ENCODE data around the gene DDX59. TPM values are rescaled to one million over a fixed set of nuclear protein-coding genes. Genes with fewer than 3 reads are reported as not detected.

DDX59 gene
- total and polyA plus RNA-seq, 8 donors, result 12.1 to 23.9 (median 21.0) TPM

DNA sequence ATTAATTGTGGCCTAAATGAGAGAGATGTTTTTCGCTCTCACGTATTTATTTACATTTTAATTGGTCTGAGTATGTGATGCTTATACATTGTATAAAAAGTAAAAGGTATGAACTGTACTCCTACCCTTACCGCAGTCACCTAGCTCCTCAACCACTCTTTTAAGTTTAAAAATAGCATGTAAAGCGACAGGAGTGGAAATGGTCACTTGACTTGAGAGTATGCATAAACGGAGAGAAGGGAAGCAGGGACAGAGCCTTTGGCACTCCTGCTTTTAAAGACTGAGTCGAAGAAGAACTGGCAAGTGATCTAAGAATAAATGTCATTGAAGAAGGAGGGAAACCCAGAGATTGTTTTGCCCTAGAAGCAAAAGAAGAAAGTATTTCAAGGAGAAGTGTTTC lies 11.5 kb upstream of the DDX59 start:
- Histone ChIP-seq H3K36me3 (no peaks in the 10 kb centered on the region), H3K27me3 (no peaks in the 10 kb centered on the region), H3K4me1 (no peaks in the 10 kb centered on the region), H3K4me3 (no peak overlapping the region), H3K9me3 (no peaks in the 10 kb centered on the region), H3K27ac (no peak overlapping the region)
- intact Hi-C loops (cut with DNase I; ENCODE audit: low total_unique reads), result no loop called here
- no peak for DNase-seq
- TF ChIP-seq EP300 (IDR thresholded peaks at IDR 0.05) (no peak), POLR2A (IDR thresholded peaks at IDR 0.05) (no peak), POLR2AphosphoS5 (IDR thresholded peaks at IDR 0.05) (no peak)
- TF ChIP-seq, protein P1, sequence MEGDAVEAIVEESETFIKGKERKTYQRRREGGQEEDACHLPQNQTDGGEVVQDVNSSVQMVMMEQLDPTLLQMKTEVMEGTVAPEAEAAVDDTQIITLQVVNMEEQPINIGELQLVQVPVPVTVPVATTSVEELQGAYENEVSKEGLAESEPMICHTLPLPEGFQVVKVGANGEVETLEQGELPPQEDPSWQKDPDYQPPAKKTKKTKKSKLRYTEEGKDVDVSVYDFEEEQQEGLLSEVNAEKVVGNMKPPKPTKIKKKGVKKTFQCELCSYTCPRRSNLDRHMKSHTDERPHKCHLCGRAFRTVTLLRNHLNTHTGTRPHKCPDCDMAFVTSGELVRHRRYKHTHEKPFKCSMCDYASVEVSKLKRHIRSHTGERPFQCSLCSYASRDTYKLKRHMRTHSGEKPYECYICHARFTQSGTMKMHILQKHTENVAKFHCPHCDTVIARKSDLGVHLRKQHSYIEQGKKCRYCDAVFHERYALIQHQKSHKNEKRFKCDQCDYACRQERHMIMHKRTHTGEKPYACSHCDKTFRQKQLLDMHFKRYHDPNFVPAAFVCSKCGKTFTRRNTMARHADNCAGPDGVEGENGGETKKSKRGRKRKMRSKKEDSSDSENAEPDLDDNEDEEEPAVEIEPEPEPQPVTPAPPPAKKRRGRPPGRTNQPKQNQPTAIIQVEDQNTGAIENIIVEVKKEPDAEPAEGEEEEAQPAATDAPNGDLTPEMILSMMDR (IDR thresholded peaks at IDR 0.05), result no peak
- 78 to 87% (median 84%) methylated on average over 6 of the region's 6 CpGs for WGBS, 5 donors

DNA sequence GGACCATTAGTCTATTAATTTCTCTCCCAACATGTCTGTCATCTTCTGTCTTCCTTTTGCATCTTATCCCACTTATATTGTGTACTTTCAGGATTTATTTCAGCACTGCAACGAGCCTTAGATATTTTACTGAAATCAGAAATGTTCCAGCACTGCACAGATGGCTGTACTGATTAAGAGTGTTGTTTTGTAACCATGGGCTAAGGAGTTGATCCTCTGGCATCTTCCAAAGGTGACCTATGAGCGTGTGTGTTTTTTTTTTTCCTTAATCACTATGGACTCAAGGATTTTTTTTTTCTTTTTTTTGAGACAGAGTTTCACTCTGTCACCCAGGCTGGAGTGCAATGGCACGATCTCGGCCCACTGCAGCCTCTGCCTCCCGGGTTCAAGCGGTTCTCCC lies 7.1 kb upstream of the DDX59 start:
- Histone ChIP-seq H3K27ac (no peak overlapping the region), H3K4me1 (no peaks in the 10 kb centered on the region), H3K36me3 (no peaks in the 10 kb centered on the region), H3K9me3 (no peaks in the 10 kb centered on the region), H3K4me3 (no peak overlapping the region), H3K27me3 (no peaks in the 10 kb centered on the region)
- intact Hi-C loops (cut with DNase I; ENCODE audit: low total_unique reads), result no loop called here
- no peak for TF ChIP-seq POLR2A (IDR thresholded peaks at IDR 0.05)
- TF ChIP-seq, protein P1 (IDR thresholded peaks at IDR 0.05), result no peak
- TF ChIP-seq POLR2AphosphoS5 (IDR thresholded peaks at IDR 0.05), result no peak
- no peak for TF ChIP-seq EP300 (IDR thresholded peaks at IDR 0.05)
- DNase-seq, result no peak
- 77 to 90% (median 86%) methylated on average over 6 of the region's 6 CpGs for WGBS, 5 donors

DNA sequence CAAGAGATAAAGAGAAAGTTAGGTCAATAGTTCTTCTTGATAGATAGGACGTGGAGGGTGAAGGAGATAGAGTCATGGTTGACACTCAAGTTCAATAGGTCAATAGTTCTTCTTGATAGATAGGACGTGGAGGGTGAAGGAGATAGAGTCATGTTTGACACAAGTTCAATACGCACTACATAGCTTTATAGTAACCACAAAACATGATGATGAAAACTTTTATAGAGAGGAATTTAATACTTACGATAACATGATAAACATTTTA lies 5.8 kb upstream of the DDX59 start:
- Histone ChIP-seq H3K27me3 (no peaks in the 10 kb centered on the region), H3K36me3 (no peaks in the 10 kb centered on the region), H3K4me1 (peaks cover 0 to 10% (median 8%) of the 10 kb centered on the region in 4 donors), H3K4me3 (no peak overlapping the region), H3K27ac (no peak overlapping the region), H3K9me3 (no peaks in the 10 kb centered on the region)
- no peak for TF ChIP-seq POLR2AphosphoS5 (IDR thresholded peaks at IDR 0.05)
- WGBS, 5 donors, result 58 to 76% (median 67%) methylated on average over 4 of the region's 4 CpGs
- intact Hi-C loops (cut with DNase I; ENCODE audit: low total_unique reads), result no loop called here
- DNase-seq, result no peak

DNA sequence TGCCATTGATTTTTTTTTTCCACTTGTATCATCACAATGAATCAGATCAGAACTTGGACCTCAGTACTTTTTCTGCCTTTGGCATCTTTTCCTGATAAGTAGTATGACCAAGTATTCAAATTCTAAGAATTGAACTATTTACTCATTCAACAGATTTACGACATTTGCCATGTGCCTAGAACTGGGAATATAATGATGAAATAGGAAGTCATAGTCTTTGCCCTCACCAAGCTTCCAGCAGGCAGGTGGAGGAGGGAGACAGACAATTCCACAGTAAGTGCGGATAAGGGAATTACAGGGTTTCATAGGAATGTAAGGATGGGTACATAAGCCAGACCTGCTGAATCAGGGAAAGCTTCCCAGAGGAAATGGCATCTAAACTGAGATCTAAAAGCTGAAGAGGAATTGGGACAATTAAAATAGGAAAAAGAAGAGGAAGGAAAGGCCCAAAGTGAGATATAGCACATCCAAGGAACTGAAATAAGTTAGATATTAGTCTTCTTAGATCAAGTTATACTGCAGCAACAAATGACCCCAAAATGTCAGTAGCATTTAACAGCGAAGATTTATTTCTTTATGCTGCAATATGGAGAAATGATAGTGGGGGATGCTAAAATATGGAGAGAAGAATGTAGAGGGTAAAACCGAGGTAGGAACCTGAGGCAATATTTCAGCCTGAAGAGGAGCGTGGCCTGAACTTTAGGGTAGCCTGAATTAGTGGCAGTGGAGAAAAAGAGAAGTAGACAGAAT lies 5.3 kb upstream of the DDX59 start:
- no peak for TF ChIP-seq POLR2AphosphoS5 (IDR thresholded peaks at IDR 0.05)
- TF ChIP-seq, protein P1 (IDR thresholded peaks at IDR 0.05), result no peak
- no peak overlapping the region for H3K4me3 ChIP-seq
- no peaks in the 10 kb centered on the region for H3K27me3 ChIP-seq
- DNase-seq, result no peak
- H3K27ac ChIP-seq, result no peak overlapping the region
- H3K36me3 ChIP-seq, result no peaks in the 10 kb centered on the region
- peaks cover 0 to 14% (median 9%) of the 10 kb centered on the region in 4 donors for H3K4me1 ChIP-seq
- intact Hi-C loops (cut with DNase I; ENCODE audit: low total_unique reads), result no loop called here
- H3K9me3 ChIP-seq, result no peaks in the 10 kb centered on the region
- 83 to 91% (median 85%) methylated on average over 5 of the region's 5 CpGs for WGBS, 5 donors

DNA sequence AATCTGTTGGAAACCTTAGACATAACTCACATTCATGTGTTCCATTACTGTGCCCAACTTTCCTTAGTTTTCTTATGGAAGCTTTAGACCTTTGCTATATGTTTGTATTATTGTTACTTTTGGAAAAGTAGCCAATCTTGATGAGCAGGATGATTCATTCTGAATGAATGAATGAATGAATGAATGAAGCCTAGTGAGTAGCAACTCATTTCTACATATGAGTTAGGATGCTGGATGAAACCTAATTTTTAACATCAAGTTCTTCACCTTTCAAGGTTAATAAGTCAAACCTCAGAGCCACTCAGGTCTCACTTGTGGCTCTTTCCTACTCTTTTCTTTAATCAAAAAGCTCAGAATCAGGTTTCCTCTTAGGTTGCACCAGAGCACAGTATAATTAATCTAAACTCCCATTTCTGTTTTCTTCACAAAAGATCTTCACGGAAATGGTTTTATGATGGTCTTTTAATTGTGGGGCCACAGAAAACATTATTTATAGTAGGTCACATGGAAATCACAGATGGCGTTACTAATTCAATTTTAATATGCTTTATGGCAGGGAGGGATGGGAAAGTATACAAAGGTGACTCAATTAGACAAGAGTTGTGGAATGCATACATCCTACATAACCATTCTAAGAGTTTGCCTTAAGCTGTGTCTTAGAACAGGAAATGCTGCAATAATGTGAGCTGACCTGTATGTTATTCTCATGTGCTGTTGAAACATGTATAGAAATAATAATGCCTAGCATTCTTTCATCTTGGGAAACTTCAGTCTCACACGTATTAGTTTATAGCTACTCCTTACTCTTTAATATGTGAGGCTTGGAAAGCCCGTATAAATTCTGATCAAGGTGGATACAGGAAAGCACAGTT lies 4.5 kb upstream of the DDX59 start:
- Histone ChIP-seq H3K27ac (no peak overlapping the region), H3K9me3 (no peaks in the 10 kb centered on the region), H3K4me3 (no peak overlapping the region), H3K4me1 (peaks cover 0 to 14% (median 9%) of the 10 kb centered on the region in 4 donors), H3K27me3 (no peaks in the 10 kb centered on the region), H3K36me3 (no peaks in the 10 kb centered on the region)
- intact Hi-C loops (cut with DNase I; ENCODE audit: low total_unique reads), result no loop called here
- no peak for TF ChIP-seq EP300 (IDR thresholded peaks at IDR 0.05)
- TF ChIP-seq POLR2A (IDR thresholded peaks at IDR 0.05), result no peak
- TF ChIP-seq POLR2AphosphoS5 (IDR thresholded peaks at IDR 0.05), result no peak
- peak in 1 of 2 donors; percentile 11 for DNase-seq
- WGBS, 5 donors, result 75 to 90% (median 79%) methylated on average over 4 of the region's 4 CpGs

Measured in stomach (tissue), 9 donors.